SK-N-SH (cell line): ENCODE measurements around the gene PFKM.

Source experiments
- CTCF ChIP-seq: fragments of 200-600 bp; sonication (generic); IDR thresholded peaks from 2 replicates; pipeline ENCODE4 v1.6.1; 2017; ENCODE audit warnings: antibody characterized with exemption, mild to moderate bottlenecking, moderate library complexity
- EZH2phosphoT487 ChIP-seq: fragments of 200-600 bp; sonication (generic); IDR thresholded peaks from 2 replicates; pipeline ENCODE4 v1.6.1; 2017; ENCODE audit warnings: low read depth, mixed run types, mild to moderate bottlenecking, antibody characterized with exemption, moderate library complexity, borderline replicate concordance
- JUND ChIP-seq: IDR thresholded peaks from 2 replicates; pipeline ENCODE4 v1.4.0; 2012
- MEF2A ChIP-seq: IDR thresholded peaks from 2 replicates; pipeline ENCODE4 v1.4.0; 2012; ENCODE audit warnings: low read depth, borderline replicate concordance
- POLR2AphosphoS5 ChIP-seq: IDR thresholded peaks from 2 replicates; pipeline ENCODE4 v1.6.1; 2012; ENCODE audit warnings: low read depth, low read length
- REST ChIP-seq: IDR thresholded peaks from 2 replicates; pipeline ENCODE4 v1.6.1; 2012; ENCODE audit warnings: mild to moderate bottlenecking, low read depth, low read length, moderate library complexity
- RFX5 ChIP-seq: IDR thresholded peaks from 2 replicates; pipeline ENCODE4 v1.6.1; 2012; ENCODE audit warnings: mild to moderate bottlenecking, improper control_type of control experiment, low read length
- USF1 ChIP-seq: IDR thresholded peaks from 2 replicates; pipeline ENCODE4 v1.4.0; 2012; ENCODE audit warnings: low read depth, borderline replicate concordance

- no peak for TF ChIP-seq JUND
- no peak for TF ChIP-seq EZH2phosphoT487
- TF ChIP-seq CTCF = no peak
- no peak for TF ChIP-seq RFX5
- no peak for TF ChIP-seq POLR2AphosphoS5
- TF ChIP-seq USF1 = no peak
- no peak for TF ChIP-seq REST
- TF ChIP-seq MEF2A = no peak
Observed at GRCh38 chr12:48156652-48157017, 37.5 kb downstream of the PFKM start.
